ENCODE data around the gene PRRX2. TPM values are rescaled to one million over a fixed set of nuclear protein-coding genes. Genes with fewer than 3 reads are reported as not detected.
A peak's percentile ranks its signal among the peaks of the same experiment; 100 is the strongest.

PRRX2 gene
- total and polyA plus RNA-seq, 9 of the 15 experiments (the other 6 are each of a cell fraction or from before 2014, with no cell fraction given) = 0.21 TPM; not detected in 8

DNA sequence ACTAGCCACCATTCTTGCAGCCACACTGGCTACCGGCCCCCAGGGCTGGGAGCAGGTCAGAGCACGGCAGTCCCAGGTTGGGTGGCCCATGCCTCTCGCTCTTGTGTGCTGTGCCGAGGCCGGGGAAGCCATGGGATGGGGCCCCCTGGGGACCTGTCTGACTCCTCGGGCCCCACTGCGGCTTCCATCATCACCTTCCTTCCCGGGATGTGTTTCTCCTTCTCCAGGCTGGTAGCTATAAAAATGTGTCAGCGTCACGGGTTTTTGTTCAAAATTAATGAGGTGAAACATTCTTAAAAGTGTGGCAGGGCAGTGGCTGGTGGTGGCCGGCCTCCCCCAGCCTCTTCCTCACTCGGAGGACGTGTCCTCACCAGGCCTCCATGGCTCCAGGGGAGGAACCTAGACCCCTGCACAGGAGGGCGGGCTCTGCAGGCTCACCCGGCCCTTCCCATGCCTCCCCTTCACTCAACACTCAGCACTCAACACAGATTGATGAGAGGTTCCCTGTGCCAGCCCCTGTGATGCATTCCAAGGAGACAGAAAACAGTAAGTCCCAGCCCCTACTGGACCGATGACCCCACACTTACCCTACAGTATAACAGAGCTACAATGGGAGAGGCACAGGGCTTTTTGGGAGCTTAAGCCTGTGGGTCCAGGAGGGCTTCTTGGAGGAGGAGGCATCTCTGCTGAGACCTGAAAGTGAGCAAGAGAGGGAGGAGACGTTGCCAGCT lies 44.2 kb downstream of the PRRX2 start:
- ATAC-seq (no peak; the same call in 1 of the 3 replicates), FAIRE-seq (no peak), DNase-seq (ENCODE audit: extremely low read depth in 1 of 4, low spot score in 3 of 4) (no peak)
- POLR2A ChIA-PET = interaction anchor here (0.6 to 1.5 kb wide), 5 partner anchors 12 to 1440 kb away, joined by 3 to 4 read pairs (median 3); no protein-coding TSS in a partner anchor
- H2AFZ ChIP-seq (ENCODE audit: low read depth, low read length) = no peak overlapping the region
- no peak overlapping the region for H3K4me3 ChIP-seq
- peaks cover 0 to 28% of the 10 kb centered on the region in 2 experiments; a peak in 4 of 5 replicates for H3K4me1 ChIP-seq (replicated peaks in 1 of 2; ENCODE audit: control insufficient read depth in 2 of 2, insufficient read depth in 2 of 2, low read length in 2 of 2)
- peaks cover under 1 to 6% of the 10 kb centered on the region in 2 experiments; a peak in 2 of 5 replicates for H3K27me3 ChIP-seq (ENCODE audit: control insufficient read depth in 2 of 2, insufficient read depth in 2 of 2, low read length in 2 of 2)
- CTCF ChIA-PET (ENCODE audit: low intra/inter-chr PET ratio) = interaction anchor here (0.9 kb wide), 1 partner anchor 17 kb away, joined by 3 read pairs; no protein-coding TSS in a partner anchor
- peak overlapping the region in 1 of 2 experiments; percentile 38; a peak in 1 of 4 replicates for H3K9ac ChIP-seq (ENCODE audit: insufficient read depth in 1 of 2, low read depth in 2 of 2, low read length in 2 of 2)
- no peak overlapping the region for H3K27ac ChIP-seq (ENCODE audit: extremely low read depth, low read depth, low read length)
- TF ChIP-seq ZNF551 (CRISPR knock-in tag; IDR thresholded peaks at IDR 0.05) (no peak), BCOR (IDR thresholded peaks at IDR 0.05) (peak; percentile 51; the same call in 1 of the 2 replicates), RB1 (IDR thresholded peaks at IDR 0.05; ENCODE audit: low read depth) (no peak), RBM25 (IDR thresholded peaks at IDR 0.05; ENCODE audit: low read depth, low read length, severe bottlenecking) (peak; percentile 20), CBX8 (IDR thresholded peaks at IDR 0.05; ENCODE audit: borderline replicate concordance, extremely low read depth, low read depth, low read length, poor library complexity, severe bottlenecking) (no peak), ZFP36 (IDR thresholded peaks at IDR 0.05; ENCODE audit: low read depth, low read length, partially characterized antibody) (peak; percentile 96), TAF15 (IDR thresholded peaks at IDR 0.05; ENCODE audit: low read depth, low read length) (no peak), MTF1 (CRISPR knock-in tag; IDR thresholded peaks at IDR 0.05; ENCODE audit: borderline replicate concordance) (no peak), CHCHD3 (CRISPR knock-in tag; IDR thresholded peaks at IDR 0.05) (no peak), KDM1A (IDR thresholded peaks at IDR 0.05) (0 out of 4 replicates have a peak, but pooled peaks of 1 of the 2 experiments have one; percentile 12), ZNF239 (CRISPR knock-in tag; IDR thresholded peaks at IDR 0.05) (no peak)
- TF ChIP-seq, protein P1, sequence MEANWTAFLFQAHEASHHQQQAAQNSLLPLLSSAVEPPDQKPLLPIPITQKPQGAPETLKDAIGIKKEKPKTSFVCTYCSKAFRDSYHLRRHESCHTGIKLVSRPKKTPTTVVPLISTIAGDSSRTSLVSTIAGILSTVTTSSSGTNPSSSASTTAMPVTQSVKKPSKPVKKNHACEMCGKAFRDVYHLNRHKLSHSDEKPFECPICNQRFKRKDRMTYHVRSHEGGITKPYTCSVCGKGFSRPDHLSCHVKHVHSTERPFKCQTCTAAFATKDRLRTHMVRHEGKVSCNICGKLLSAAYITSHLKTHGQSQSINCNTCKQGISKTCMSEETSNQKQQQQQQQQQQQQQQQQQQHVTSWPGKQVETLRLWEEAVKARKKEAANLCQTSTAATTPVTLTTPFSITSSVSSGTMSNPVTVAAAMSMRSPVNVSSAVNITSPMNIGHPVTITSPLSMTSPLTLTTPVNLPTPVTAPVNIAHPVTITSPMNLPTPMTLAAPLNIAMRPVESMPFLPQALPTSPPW (CRISPR knock-in tag; IDR thresholded peaks at IDR 0.05) = no peak
- TF ChIP-seq, protein P2, sequence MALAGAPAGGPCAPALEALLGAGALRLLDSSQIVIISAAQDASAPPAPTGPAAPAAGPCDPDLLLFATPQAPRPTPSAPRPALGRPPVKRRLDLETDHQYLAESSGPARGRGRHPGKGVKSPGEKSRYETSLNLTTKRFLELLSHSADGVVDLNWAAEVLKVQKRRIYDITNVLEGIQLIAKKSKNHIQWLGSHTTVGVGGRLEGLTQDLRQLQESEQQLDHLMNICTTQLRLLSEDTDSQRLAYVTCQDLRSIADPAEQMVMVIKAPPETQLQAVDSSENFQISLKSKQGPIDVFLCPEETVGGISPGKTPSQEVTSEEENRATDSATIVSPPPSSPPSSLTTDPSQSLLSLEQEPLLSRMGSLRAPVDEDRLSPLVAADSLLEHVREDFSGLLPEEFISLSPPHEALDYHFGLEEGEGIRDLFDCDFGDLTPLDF (CRISPR knock-in tag; IDR thresholded peaks at IDR 0.05) = no peak
- H3K4me2 ChIP-seq (ENCODE audit: insufficient read depth, low read length) = no peak overlapping the region
- no peaks in the 10 kb centered on the region for H3K9me1 ChIP-seq (ENCODE audit: control insufficient read depth, insufficient read depth, low read length)
- in situ Hi-C loops (cut with MboI) = no loop called here
- BruUV-seq (replicated peaks) = no TSS peak
- H3K79me2 ChIP-seq (ENCODE audit: control insufficient read depth, insufficient read depth, low read length) = no peaks in the 10 kb centered on the region
- intact Hi-C loops (cut with micrococcal nuclease) = no loop called here
- no peaks in the 10 kb centered on the region for H3K9me3 ChIP-seq (replicated peaks; ENCODE audit: control insufficient read depth, insufficient read depth, low read depth, low read length)
- no peaks in the 10 kb centered on the region for H3K36me3 ChIP-seq (ENCODE audit: control insufficient read depth, insufficient read depth, low read length)
- WGBS (ENCODE audit: insufficient coverage, low coverage, missing lambda C conversion rate) = 41% methylated on average over 17 of the region's 17 CpGs
- no peaks in the 10 kb centered on the region for H4K20me1 ChIP-seq (replicated peaks; ENCODE audit: control insufficient read depth, insufficient read depth, low read length)

Measured in K562 (cell line).